SK-N-SH (cell line): Measurements from ENCODE around the gene GNAI3. TPM values are rescaled to one million over a fixed set of nuclear protein-coding genes. Genes with fewer than 3 reads are reported as not detected.

ENCODE experiments used
- CTCF ChIA-PET: fragments of 300-600, 350-600 bp; formaldehyde crosslinking; extraction: SDS; loops from one replicate; lab custom pipeline; 2021; lab: Yijun Ruan, JAX
- POLR2A ChIA-PET: fragments of 350-600 bp; sonication (Branson Sonifier 250); formaldehyde crosslinking; extraction: SDS; loops from one replicate; lab custom pipeline; 2020; ENCODE audit warnings: antibody characterized with exemption, inconsistent platforms; lab: Yijun Ruan, JAX
- DNase-seq: peaks from one replicate; pipeline ENCODE4 v3.0.0; 2012
- H2AFZ ChIP-seq: fragments of 200-600 bp; sonication (generic); 2 replicates; pipeline ENCODE4 v1.8.1; 2016; ENCODE audit warnings: antibody characterized with exemption, mild to moderate bottlenecking, low read depth
- H3F3A ChIP-seq: fragments of 200-600 bp; sonication (generic); replicated peaks from 2 replicates; pipeline ENCODE3; 2016; ENCODE audit warnings: antibody characterized with exemption, mild to moderate bottlenecking; ENCODE audit not compliant: insufficient read depth
- H3K27ac ChIP-seq, 2 experiments: fragments of 200-500 bp in 1 of 2; fragments of 200-600 bp in 1 of 2; sonication (Bioruptor generic) in 1 of 2; sonication (generic), shearing (Covaris generic) in 1 of 2; 2 replicates each; pipeline versions ENCODE4 v1.5.1 to v1.6.1; 2014 to 2016; ENCODE audit warnings: low read depth in 2 of 2, inconsistent platforms in 1 of 2, low read length in 1 of 2, mild to moderate bottlenecking in 1 of 2, mixed read lengths in 1 of 2
- H3K27me3 ChIP-seq: fragments of 200-600 bp; sonication (generic), shearing (Covaris generic); 2 replicates; pipeline ENCODE4 v1.6.1; 2016; ENCODE audit warnings: mixed run types; ENCODE audit not compliant: insufficient read depth
- H3K36me3 ChIP-seq, 2 experiments: fragments of 200-500 bp in 1 of 2; fragments of 200-600 bp in 1 of 2; sonication (Bioruptor generic) in 1 of 2; sonication (generic) in 1 of 2; replicated peaks in 1 of 2; 2 replicates each; pipeline versions ENCODE3 to v1.5.1; 2014 to 2016; ENCODE audit warnings: low read length in 1 of 2, mild to moderate bottlenecking in 1 of 2; ENCODE audit not compliant: insufficient read depth in 2 of 2, control insufficient read depth in 1 of 2
- H3K4me1 ChIP-seq, 2 experiments: fragments of 200-500 bp in 1 of 2; fragments of 200-600 bp in 1 of 2; sonication (Bioruptor generic) in 1 of 2; sonication (generic), shearing (Covaris generic) in 1 of 2; 2 replicates each; pipeline versions ENCODE4 v1.5.1 to v1.6.1; 2014 to 2016; ENCODE audit warnings: low read depth in 1 of 2, low read length in 1 of 2, mixed run types in 1 of 2; ENCODE audit not compliant: insufficient read depth in 2 of 2, control insufficient read depth in 1 of 2
- H3K4me2 ChIP-seq: fragments of 200-600 bp; sonication (generic), shearing (Covaris generic); 2 replicates; pipeline ENCODE4 v1.6.1; 2017; ENCODE audit warnings: mixed run types
- H3K4me3 ChIP-seq, 2 experiments: fragments of 200-500 bp in 1 of 2; fragments of 200-600 bp in 1 of 2; sonication (Bioruptor generic) in 1 of 2; sonication (generic), shearing (Covaris generic) in 1 of 2; 2 replicates each; pipeline versions ENCODE4 v1.5.1 to v1.8.1; 2014 to 2016; ENCODE audit warnings: low read depth in 2 of 2, inconsistent platforms in 1 of 2, low read length in 1 of 2, mild to moderate bottlenecking in 1 of 2, mixed read lengths in 1 of 2, moderate library complexity in 1 of 2
- H3K79me2 ChIP-seq: fragments of 200-600 bp; sonication (generic); 2 replicates; pipeline ENCODE4 v1.8.1; 2017; ENCODE audit warnings: mild to moderate bottlenecking; ENCODE audit not compliant: insufficient read depth
- H3K9ac ChIP-seq: fragments of 200-600 bp; sonication (generic); 2 replicates; pipeline ENCODE4 v1.6.1; 2017; ENCODE audit warnings: mixed run types
- H3K9me2 ChIP-seq: fragments of 200-600 bp; sonication (generic); 2 replicates; pipeline ENCODE4 v1.6.1; 2017; ENCODE audit warnings: mixed run types
- H3K9me3 ChIP-seq: fragments of 200-600 bp; sonication (generic); 2 replicates; pipeline ENCODE4 v1.6.1; 2017; ENCODE audit warnings: mixed run types, mild to moderate bottlenecking, moderate library complexity
- H4K20me1 ChIP-seq: fragments of 200-600 bp; sonication (generic); 2 replicates; pipeline ENCODE4 v1.6.1; 2017; ENCODE audit warnings: mild to moderate bottlenecking, mixed run types; ENCODE audit not compliant: insufficient read depth
- CHD2 ChIP-seq: fragments of 150-350 bp; IDR thresholded peaks from 2 replicates; pipeline ENCODE4 v1.6.1; 2018; ENCODE audit warnings: low read length; ENCODE audit not compliant: partially characterized antibody
- CTCF ChIP-seq: fragments of 200-600 bp; sonication (generic); IDR thresholded peaks from 2 replicates; pipeline ENCODE4 v1.6.1; 2017; ENCODE audit warnings: antibody characterized with exemption, mild to moderate bottlenecking, moderate library complexity
- FOXM1 ChIP-seq: IDR thresholded peaks from 2 replicates; pipeline ENCODE4 v1.4.0; 2012; ENCODE audit warnings: low read depth, mild to moderate bottlenecking
- GATA2 ChIP-seq: sonication (generic); formaldehyde crosslinking; IDR thresholded peaks from 2 replicates; pipeline ENCODE4 v1.5.0; 2020; ENCODE audit warnings: mild to moderate bottlenecking, missing genetic modification reagents
- JUND ChIP-seq: IDR thresholded peaks from 2 replicates; pipeline ENCODE4 v1.4.0; 2012
- MAX ChIP-seq: IDR thresholded peaks from 2 replicates; pipeline ENCODE4 v1.4.0; 2012; ENCODE audit warnings: low read depth
- MXI1 ChIP-seq: IDR thresholded peaks from 2 replicates; pipeline ENCODE4 v1.6.1; 2012; ENCODE audit warnings: mild to moderate bottlenecking, low read depth, low read length, improper control_type of control experiment
- NFIC ChIP-seq: IDR thresholded peaks from 2 replicates; pipeline ENCODE4 v1.4.0; 2012; ENCODE audit warnings: borderline replicate concordance
- NRF1 ChIP-seq: IDR thresholded peaks from 2 replicates; pipeline ENCODE4 v1.6.1; 2012; ENCODE audit warnings: low read depth, mild to moderate bottlenecking, low read length
- RAD21 ChIP-seq: IDR thresholded peaks from 2 replicates; pipeline ENCODE4 v1.6.1; 2012; ENCODE audit warnings: mild to moderate bottlenecking, low read length
- RCOR1 ChIP-seq: fragments of 150-350 bp; IDR thresholded peaks from 2 replicates; pipeline ENCODE4 v1.6.1; 2017; ENCODE audit warnings: antibody characterized with exemption, low read length
- REST ChIP-seq: IDR thresholded peaks from 2 replicates; pipeline ENCODE4 v1.6.1; 2012; ENCODE audit warnings: mild to moderate bottlenecking, low read depth, low read length, moderate library complexity
- RFX5 ChIP-seq: IDR thresholded peaks from 2 replicates; pipeline ENCODE4 v1.6.1; 2012; ENCODE audit warnings: mild to moderate bottlenecking, improper control_type of control experiment, low read length
- SIN3A ChIP-seq: IDR thresholded peaks from 2 replicates; pipeline ENCODE4 v1.6.1; 2012; ENCODE audit warnings: low read depth, mild to moderate bottlenecking, low read length, moderate library complexity, borderline replicate concordance
- SMC3 ChIP-seq: IDR thresholded peaks from 2 replicates; pipeline ENCODE4 v1.6.1; 2012; ENCODE audit warnings: low read depth, low read length, improper control_type of control experiment
- TAF1 ChIP-seq: IDR thresholded peaks from 2 replicates; pipeline ENCODE4 v1.6.1; 2012; ENCODE audit warnings: low read depth, mild to moderate bottlenecking, low read length, moderate library complexity, borderline replicate concordance
- TEAD4 ChIP-seq: IDR thresholded peaks from 2 replicates; pipeline ENCODE4 v1.4.0; 2012; ENCODE audit warnings: mild to moderate bottlenecking, borderline replicate concordance; ENCODE audit not compliant: insufficient read depth
- ZBTB33 ChIP-seq: IDR thresholded peaks from 2 replicates; pipeline ENCODE4 v1.4.0; 2012; ENCODE audit warnings: low read depth, borderline replicate concordance
- WGBS: methylation state at CpG from one replicate; pipeline ENCODE4 v1.1.6; 2017; ENCODE audit warnings: low lambda C conversion rate; 5-methylcytosine and 5-hydroxymethylcytosine counted together
- polyA plus RNA-seq, 3 experiments: library from polyadenylated mRNA; depleted of rRNA; stranded (reverse); fragments of >200 nt; gene quantifications; 2 replicates each; pipeline ENCODE4 v1.2.3, GENCODE V29; 2012

GNAI3 gene
- polyA plus RNA-seq, 1 of the 3 experiments (the other 2 are of a cell fraction) = 4.0 TPM

GRCh38 chr1:109521002-109521951 is 27.1 kb upstream of the GNAI3 start:
- 64% methylated on average over 13 of the region's 14 CpGs for WGBS
- Histone ChIP-seq H3K4me3 (no peak overlapping the region), H3K9me2 (no peaks in the 10 kb centered on the region), H3K9ac (no peak overlapping the region), H3K27me3 (peaks cover 6% of the 10 kb centered on the region; the same call in 1 of the 2 replicates), H3K9me3 (no peaks in the 10 kb centered on the region), H2AFZ (no peak overlapping the region), H3K36me3 (no peaks in the 10 kb centered on the region), H3K27ac (no peak overlapping the region), H3F3A (no peaks in the 10 kb centered on the region), H3K4me1 (peaks cover 0 to 8% of the 10 kb centered on the region in 2 experiments; a peak in 1 of 4 replicates), H3K4me2 (no peak overlapping the region), H4K20me1 (no peaks in the 10 kb centered on the region), H3K79me2 (no peaks in the 10 kb centered on the region)
- ChIA-PET CTCF (interaction anchor here (0.9 to 40.2 kb wide), 5 partner anchors 11 to 29 kb away, joined by 3 to 1710 read pairs (median 35); partner anchors contain the start of genes AMIGO1, ATXN7L2, CYB561D1 and GPR61), POLR2A (no interaction called here)
- no peak for DNase-seq
- TF ChIP-seq SMC3 = no peak
- no peak for TF ChIP-seq GATA2 (CRISPR knock-in tag)
- no peak for TF ChIP-seq JUND
- TF ChIP-seq MAX = no peak
- TF ChIP-seq FOXM1 = no peak
- TF ChIP-seq NFIC = no peak
- TF ChIP-seq ZBTB33 = no peak
- TF ChIP-seq TEAD4 = no peak
- no peak for TF ChIP-seq RAD21
- TF ChIP-seq RCOR1 = no peak
- no peak for TF ChIP-seq SIN3A
- no peak for TF ChIP-seq CTCF
- no peak for TF ChIP-seq NRF1
- no peak for TF ChIP-seq TAF1
- TF ChIP-seq MXI1 = no peak
- no peak for TF ChIP-seq RFX5
- TF ChIP-seq REST = no peak
- no peak for TF ChIP-seq CHD2
